Lung (tissue), 12 donors: ENCODE results near the gene PPP2R1A. TPM values are rescaled to one million over a fixed set of nuclear protein-coding genes. Genes with fewer than 3 reads are reported as not detected.
"Not testable (repeated sequence)": the region's sequence is repeated elsewhere in the genome, so short reads cannot be mapped to it uniquely, and the experiment has no call there.

Experiments used
- ATAC-seq: fragments of 200-7000 bp; cut with Tn5 transposase; one replicate; pipeline ENCODE4 v1.9.1; 2020; ENCODE audit warnings: moderate number of reproducible peaks; ENCODE audit not compliant: insufficient read depth, low FRiP score
- DNase-seq, 3 donors: peaks; one replicate each; pipeline ENCODE4 v3.0.0-alpha.2; 2013 to 2017
- H3K27ac ChIP-seq, 2 donors: one replicate each; pipeline ENCODE4 v1.5.1; 2013; ENCODE audit warnings: mild to moderate bottlenecking in 2 of 2, moderate library complexity in 2 of 2, control low read depth in 1 of 2, inconsistent platforms in 1 of 2, low read depth in 1 of 2, low read length in 1 of 2
- H3K27me3 ChIP-seq, 3 donors: one replicate each; pipeline ENCODE4 v1.5.1; 2013; ENCODE audit warnings: low read length in 2 of 3; ENCODE audit not compliant: control insufficient read depth in 3 of 3, insufficient read depth in 3 of 3
- H3K36me3 ChIP-seq, 4 donors: one replicate each; pipeline ENCODE4 v1.5.1; 2013; ENCODE audit warnings: low read length in 4 of 4, mild to moderate bottlenecking in 1 of 4, moderate library complexity in 1 of 4; ENCODE audit not compliant: control insufficient read depth in 4 of 4, insufficient read depth in 4 of 4
- H3K4me1 ChIP-seq, 5 donors: one replicate each; pipeline ENCODE4 v1.5.1; 2013; ENCODE audit warnings: low read length in 5 of 5, mild to moderate bottlenecking in 2 of 5, moderate library complexity in 1 of 5; ENCODE audit not compliant: control insufficient read depth in 5 of 5, insufficient read depth in 5 of 5
- H3K4me3 ChIP-seq: one replicate; pipeline ENCODE4 v1.5.1; 2013; ENCODE audit warnings: mild to moderate bottlenecking, control low read depth, moderate library complexity
- H3K9ac ChIP-seq, 2 donors: one replicate each; pipeline ENCODE4 v1.5.1; 2013; ENCODE audit warnings: low read length in 2 of 2, control low read depth in 1 of 2; ENCODE audit not compliant: insufficient read depth in 1 of 2
- H3K9me3 ChIP-seq, 4 donors: one replicate each; pipeline ENCODE4 v1.5.1; 2013; ENCODE audit warnings: low read length in 3 of 4, mild to moderate bottlenecking in 1 of 4, moderate library complexity in 1 of 4; ENCODE audit not compliant: control insufficient read depth in 4 of 4, insufficient read depth in 3 of 4
- WGBS, 2 donors: extraction: QIAGEN DNeasy Blood & Tissue Kit; methylation state at CpG; one replicate each; pipeline ENCODE4 v1.1.7; 2013; 5-methylcytosine and 5-hydroxymethylcytosine counted together
- polyA plus RNA-seq, 2 donors: library from polyadenylated mRNA; stranded (reverse); fragments of 200-250 nt; gene quantifications; one replicate each; pipeline ENCODE4 v1.2.1, GENCODE V29; 2013
- total RNA-seq, 2 donors: library from RNA; depleted of rRNA in 1 of 2; stranded (reverse); fragments of >200 nt in 1 of 2; gene quantifications; one replicate each; pipeline ENCODE4 v1.2.1, GENCODE V29; 2014 to 2021
- TF ChIP-seq, protein P1 (sequence below): IDR thresholded peaks from 2 replicates; pipeline ENCODE4 v1.5.1; 2012; ENCODE audit warnings: mild to moderate bottlenecking; ENCODE audit errors: control extremely low read depth, extremely low read depth
- donor health status: control.
- donor health status: control.
- donor health status: Bipolar disorder and iron deficiency.
- donor health status: healthy.
- donor health status: DM: yes; HTN: yes; CAD: no.

The PPP2R1A gene
- total and polyA plus RNA-seq, 4 donors: 117 to 250 (median 169) TPM

DNA sequence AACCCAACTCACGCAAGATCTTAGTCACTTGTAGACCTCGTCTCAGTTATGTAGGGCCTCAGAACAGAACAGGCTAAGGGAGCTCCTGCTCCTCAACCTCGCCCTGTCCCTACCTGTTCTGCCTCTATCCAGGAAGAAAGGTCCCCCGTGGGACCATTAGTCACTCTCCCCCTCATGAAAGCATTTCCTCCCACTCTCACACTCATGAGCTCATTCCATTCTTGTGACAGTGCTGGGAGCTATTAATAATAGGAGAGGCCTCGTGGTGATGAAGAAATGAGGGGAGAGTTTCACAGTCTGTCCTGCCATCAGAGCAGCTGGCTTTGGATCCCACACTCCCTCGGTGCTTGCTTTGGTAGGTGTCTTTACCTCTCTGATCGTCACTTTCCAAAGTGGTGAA, 10.2 kb downstream of the PPP2R1A start:
- TF ChIP-seq, protein P1, sequence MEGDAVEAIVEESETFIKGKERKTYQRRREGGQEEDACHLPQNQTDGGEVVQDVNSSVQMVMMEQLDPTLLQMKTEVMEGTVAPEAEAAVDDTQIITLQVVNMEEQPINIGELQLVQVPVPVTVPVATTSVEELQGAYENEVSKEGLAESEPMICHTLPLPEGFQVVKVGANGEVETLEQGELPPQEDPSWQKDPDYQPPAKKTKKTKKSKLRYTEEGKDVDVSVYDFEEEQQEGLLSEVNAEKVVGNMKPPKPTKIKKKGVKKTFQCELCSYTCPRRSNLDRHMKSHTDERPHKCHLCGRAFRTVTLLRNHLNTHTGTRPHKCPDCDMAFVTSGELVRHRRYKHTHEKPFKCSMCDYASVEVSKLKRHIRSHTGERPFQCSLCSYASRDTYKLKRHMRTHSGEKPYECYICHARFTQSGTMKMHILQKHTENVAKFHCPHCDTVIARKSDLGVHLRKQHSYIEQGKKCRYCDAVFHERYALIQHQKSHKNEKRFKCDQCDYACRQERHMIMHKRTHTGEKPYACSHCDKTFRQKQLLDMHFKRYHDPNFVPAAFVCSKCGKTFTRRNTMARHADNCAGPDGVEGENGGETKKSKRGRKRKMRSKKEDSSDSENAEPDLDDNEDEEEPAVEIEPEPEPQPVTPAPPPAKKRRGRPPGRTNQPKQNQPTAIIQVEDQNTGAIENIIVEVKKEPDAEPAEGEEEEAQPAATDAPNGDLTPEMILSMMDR: no peak
- Histone ChIP-seq H3K27ac (peak overlapping the region; percentile 40 to 84), H3K9ac (no peak overlapping the region), H3K4me3 (no peak overlapping the region), H3K27me3 (no peaks in the 10 kb centered on the region), H3K4me1 (peaks cover 0 to 46% (median 0%) of the 10 kb centered on the region in 5 donors), H3K9me3 (no peaks in the 10 kb centered on the region), H3K36me3 (peaks cover 34 to 60% (median 41%) of the 10 kb centered on the region in 4 donors)
- 67 to 80% methylated on average over 7 of the region's 7 CpGs for WGBS, 2 donors
- DNase-seq (no peak), ATAC-seq (no peak)

DNA sequence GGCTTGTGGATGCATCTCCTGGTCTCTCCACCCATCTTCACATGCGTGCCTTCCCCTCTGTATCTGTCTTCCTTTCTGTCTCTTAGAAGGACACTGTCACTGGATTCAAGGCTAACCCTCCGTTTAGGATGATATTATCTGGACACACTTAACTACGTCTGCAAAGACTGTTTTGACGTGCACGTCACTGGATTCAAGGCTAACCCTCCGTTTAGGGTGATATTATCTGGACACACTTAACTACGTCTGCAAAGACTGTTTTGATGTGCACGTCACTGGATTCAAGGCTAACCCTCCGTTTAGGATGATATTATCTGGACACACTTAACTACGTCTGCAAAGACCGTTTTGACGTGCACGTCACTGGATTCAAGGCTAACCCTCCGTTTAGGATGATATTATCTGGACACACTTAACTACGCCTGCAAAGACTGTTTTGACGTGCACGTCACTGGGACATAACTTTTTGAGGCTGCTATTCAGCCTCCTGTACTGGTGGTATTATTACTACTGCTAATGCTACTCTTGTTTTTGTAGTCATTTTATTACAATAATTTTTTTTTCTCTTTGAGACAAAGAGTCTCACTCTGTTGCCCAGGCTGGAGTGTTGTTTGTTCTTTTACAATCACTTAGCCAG, 11.0 kb downstream of the PPP2R1A start:
- not testable (repeated sequence) for ATAC-seq, H3K9ac ChIP-seq, DNase-seq, H3K9me3 ChIP-seq, H3K4me3 ChIP-seq, H3K27me3 ChIP-seq
- peaks cover 0 to 39% (median 0%) of the 10 kb centered on the region in 5 donors for H3K4me1 ChIP-seq
- H3K36me3 ChIP-seq: peaks cover 33 to 62% (median 37%) of the 10 kb centered on the region in 4 donors
- 88 to 93% methylated on average over 17 of the region's 17 CpGs for WGBS, 2 donors
- peak overlapping the region in 1 of 2 donors; percentile 84 for H3K27ac ChIP-seq

DNA sequence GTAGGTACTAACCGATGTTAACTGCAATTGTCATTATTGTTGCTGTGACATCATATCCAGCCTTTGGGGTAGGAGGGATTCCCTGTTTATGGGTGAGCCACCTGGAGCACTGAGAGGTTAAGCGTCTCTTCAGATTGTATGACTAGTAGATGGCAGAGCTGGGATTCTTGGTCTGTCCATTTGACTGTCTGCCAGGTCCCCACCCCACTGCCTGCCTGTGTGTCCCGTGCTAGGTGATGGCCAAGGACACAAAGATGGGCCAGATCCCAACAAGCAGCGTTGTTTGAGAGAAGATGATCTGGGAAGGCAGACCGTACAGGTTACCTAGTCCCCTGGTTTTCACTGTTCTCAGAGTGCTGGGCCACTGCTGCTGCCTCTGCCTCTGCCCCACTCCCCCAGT, 16.6 kb downstream of the PPP2R1A start:
- ATAC-seq (no peak), DNase-seq (no peak)
- Histone ChIP-seq H3K4me1 (peaks cover 0 to 6% (median 0%) of the 10 kb centered on the region in 5 donors), H3K27ac (no peak overlapping the region), H3K36me3 (peaks cover 36 to 67% (median 63%) of the 10 kb centered on the region in 4 donors), H3K9ac (no peak overlapping the region), H3K9me3 (no peaks in the 10 kb centered on the region), H3K27me3 (no peaks in the 10 kb centered on the region), H3K4me3 (no peak overlapping the region)
- WGBS, 2 donors: 88 to 92% methylated on average over 5 of the region's 5 CpGs
- TF ChIP-seq, protein P1: no peak

DNA sequence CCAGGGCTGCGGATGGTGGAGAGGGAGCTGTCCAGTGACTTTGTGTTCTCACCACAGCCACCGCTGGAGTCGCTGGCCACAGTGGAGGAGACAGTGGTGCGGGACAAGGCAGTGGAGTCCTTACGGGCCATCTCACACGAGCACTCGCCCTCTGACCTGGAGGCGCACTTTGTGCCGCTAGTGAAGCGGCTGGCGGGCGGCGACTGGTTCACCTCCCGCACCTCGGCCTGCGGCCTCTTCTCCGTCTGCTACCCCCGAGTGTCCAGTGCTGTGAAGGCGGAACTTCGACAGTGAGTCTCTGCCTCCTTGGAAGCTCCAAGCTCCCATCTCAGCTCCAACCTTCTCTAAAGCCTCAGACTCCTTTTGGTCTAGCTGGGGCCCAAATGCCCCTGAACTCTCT, 21.4 kb downstream of the PPP2R1A start:
- Histone ChIP-seq H3K27ac (no peak overlapping the region), H3K36me3 (peaks cover 46 to 73% (median 62%) of the 10 kb centered on the region in 4 donors), H3K4me3 (no peak overlapping the region), H3K9ac (no peak overlapping the region), H3K9me3 (no peaks in the 10 kb centered on the region), H3K4me1 (peaks cover 0 to 2% (median 0%) of the 10 kb centered on the region in 5 donors), H3K27me3 (no peaks in the 10 kb centered on the region)
- 97% methylated on average over 20 of the region's 20 CpGs for WGBS, 2 donors
- DNase-seq (no peak), ATAC-seq (no peak)
- TF ChIP-seq, protein P1: no peak
